HG03135 (cell line): Measurements from ENCODE around the gene SLC39A10.
"Not testable (repeated sequence)": the region's sequence is repeated elsewhere in the genome, so short reads cannot be mapped to it uniquely, and the experiment has no call there.

ENCODE experiments used
- ATAC-seq: cut with Tn5 transposase; IDR thresholded peaks from one replicate; pipeline ENCODE4 v1.9.1; 2021; ENCODE audit warnings: mild to moderate bottlenecking, moderate library complexity; ENCODE audit not compliant: unreplicated experiment

Gene SLC39A10

GRCh38 chr2:195671563-195671962 is 14.5 kb downstream of the SLC39A10 start:
- no peak for ATAC-seq

GRCh38 chr2:195672674-195673073 is 15.6 kb downstream of the SLC39A10 start:
- no peak for ATAC-seq

- ATAC-seq: no peak
Measured at GRCh38 chr2:195674491-195675221, 17.6 kb downstream of the SLC39A10 start.

- no peak for ATAC-seq
Measured at GRCh38 chr2:195675783-195676427, 18.9 kb downstream of the SLC39A10 start.

- no peak for ATAC-seq
Measured at GRCh38 chr2:195677290-195677689, 20.3 kb downstream of the SLC39A10 start.

- no peak for ATAC-seq
Measured at GRCh38 chr2:195677884-195678283, 20.9 kb downstream of the SLC39A10 start.

GRCh38 chr2:195682077-195682476 is 25.1 kb downstream of the SLC39A10 start:
- no peak for ATAC-seq

GRCh38 chr2:195683174-195683573 is 26.1 kb downstream of the SLC39A10 start:
- no peak for ATAC-seq

GRCh38 chr2:195686564-195686963 is 29.5 kb downstream of the SLC39A10 start:
- no peak for ATAC-seq

GRCh38 chr2:195687320-195688086 is 30.5 kb downstream of the SLC39A10 start:
- no peak for ATAC-seq

- not testable (repeated sequence) for ATAC-seq
Measured at GRCh38 chr2:195692531-195692930, 35.5 kb downstream of the SLC39A10 start.

- ATAC-seq: no peak
Measured at GRCh38 chr2:195694553-195694952, 37.5 kb downstream of the SLC39A10 start.

GRCh38 chr2:195695002-195695631 is 38.1 kb downstream of the SLC39A10 start:
- no peak for ATAC-seq

GRCh38 chr2:195696012-195696411 is 39.0 kb downstream of the SLC39A10 start:
- ATAC-seq: no peak

- ATAC-seq: no peak
Measured at GRCh38 chr2:195697681-195698220, 40.7 kb downstream of the SLC39A10 start.

- ATAC-seq: no peak
Measured at GRCh38 chr2:195700480-195700879, 43.5 kb downstream of the SLC39A10 start.

GRCh38 chr2:195706161-195706900 is 49.3 kb downstream of the SLC39A10 start:
- ATAC-seq: no peak

- ATAC-seq: no peak
Measured at GRCh38 chr2:195709901-195710806, 53.1 kb downstream of the SLC39A10 start.

GRCh38 chr2:195711478-195711877 is 54.5 kb downstream of the SLC39A10 start:
- ATAC-seq: no peak
